ENCODE measurements around the gene TNN.

GRCh38 chr1:175071276-175071943, 3.8 kb downstream of the TNN start:
- TF ChIP-seq GATA3 (IDR thresholded peaks at IDR 0.05; ENCODE audit: low read depth, low read length) (no peak), GATA2 (IDR thresholded peaks at IDR 0.05; ENCODE audit: low read depth, low read length) (no peak)
